Measurements from ENCODE around the gene FLRT3.

- no peak for TF ChIP-seq CTCF (IDR thresholded peaks at IDR 0.05)
- TF ChIP-seq EP300 (IDR thresholded peaks at IDR 0.05): no peak
- no peak for TF ChIP-seq POLR2A (IDR thresholded peaks at IDR 0.05)
- no peak for TF ChIP-seq POLR2AphosphoS5 (IDR thresholded peaks at IDR 0.05)
These were observed 7.3 kb upstream of the FLRT3 start for GRCh38 chr20:14344746-14345145.
